ENCODE measurements around the gene FBXO5. TPM values are rescaled to one million over a fixed set of nuclear protein-coding genes. Genes with fewer than 3 reads are reported as not detected.
"Not testable (repeated sequence)": the region's sequence is repeated elsewhere in the genome, so short reads cannot be mapped to it uniquely, and the experiment has no call there.

FBXO5 gene
- total and polyA plus RNA-seq, 3 experiments from 2014 or later, result 7.6 to 33.8 (median 29.7) TPM

DNA sequence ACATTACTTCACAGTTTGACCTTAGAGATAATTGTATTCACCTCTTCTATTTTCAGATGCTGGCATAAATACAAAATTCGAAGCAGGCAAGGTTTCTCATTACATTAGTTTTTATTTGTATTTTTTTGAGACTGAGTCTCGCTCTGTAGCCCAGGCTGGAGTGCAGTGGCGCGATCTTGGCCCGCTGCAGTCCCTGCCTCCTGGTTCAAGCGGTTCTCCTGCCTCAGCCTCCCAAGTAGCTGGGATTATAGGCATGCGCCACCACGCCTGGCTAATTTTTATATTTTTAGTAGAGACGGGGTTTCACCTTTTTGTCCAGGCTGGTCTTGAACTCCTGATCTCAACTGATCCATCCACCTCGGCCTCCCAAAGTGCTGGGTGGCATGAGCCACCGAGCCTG is 2.5 kb upstream of the FBXO5 start:
- CTCF ChIA-PET, result interaction anchor here (1.1 kb wide), 1 partner anchor 18 kb away, joined by 4 read pairs; no protein-coding TSS in a partner anchor
- H3K4me3 Mint-ChIP-seq, result peak overlapping the region; percentile 23 to 99 (median 92)
- peak overlapping the region; percentile 89 for H3K27ac ChIP-seq (ENCODE audit: low read depth, low read length)

DNA sequence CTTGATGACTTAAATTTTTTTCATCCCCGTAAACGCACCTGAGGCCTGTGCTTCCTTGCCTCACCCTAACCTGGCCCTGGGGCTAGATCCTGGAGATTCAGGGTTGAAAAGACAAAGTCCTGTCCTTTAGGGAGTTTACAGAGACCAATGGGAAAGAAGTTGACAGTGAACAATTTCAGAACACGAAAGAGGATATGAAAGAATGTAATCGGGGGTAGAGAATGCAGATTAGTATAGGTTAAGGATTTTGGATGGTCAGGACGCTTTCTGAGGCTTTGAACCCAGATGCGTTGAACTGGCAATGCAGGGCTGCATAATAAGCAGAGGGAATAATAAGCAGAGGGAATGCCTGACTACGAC is 1.7 kb upstream of the FBXO5 start:
- DNase-seq, result no peak
- Histone ChIP-seq H3K27me3 (ENCODE audit: insufficient read depth, low read length, poor library complexity, severe bottlenecking) (no peaks in the 10 kb centered on the region), H3K9me3 (ENCODE audit: low read length) (no peaks in the 10 kb centered on the region), H3K36me3 (ENCODE audit: insufficient read depth, low read length) (no peaks in the 10 kb centered on the region), H3K27ac (ENCODE audit: low read depth, low read length) (peak overlapping the region; percentile 89), H3K4me3 (ENCODE audit: low read length) (peak overlapping the region; percentile 75), H3K4me1 (ENCODE audit: insufficient read depth, low read length) (peaks cover 28% of the 10 kb centered on the region)
- Mint-ChIP-seq H3K27me3 (no peaks in the 10 kb centered on the region), H3K4me3 (peak overlapping the region; percentile 92 to 100 (median 99)), H3K27ac (peak overlapping the region; percentile 93 to 100 (median 98)), H3K9me3 (no peaks in the 10 kb centered on the region), H3K36me3 (peaks cover 0 to 14% (median 0%) of the 10 kb centered on the region in 3 donors), H3K4me1 (peaks cover 34 to 57% (median 49%) of the 10 kb centered on the region in 3 donors)
- CTCF ChIA-PET, result interaction anchor here (1.1 kb wide), 1 partner anchor 19 kb away, joined by 4 read pairs; no protein-coding TSS in a partner anchor
- POLR2A ChIA-PET, result no interaction called here

More for the DNA sequence above, 2.5 kb upstream of the FBXO5 start:
- H3K4me1 Mint-ChIP-seq, result peaks cover 32 to 55% (median 51%) of the 10 kb centered on the region in 3 donors
- peaks cover 0 to 19% (median 5%) of the 10 kb centered on the region in 3 donors for H3K36me3 Mint-ChIP-seq
- H3K27me3 Mint-ChIP-seq; H3K27me3 ChIP-seq (ENCODE audit: insufficient read depth, low read length, poor library complexity, severe bottlenecking); DNase-seq; H3K4me3 ChIP-seq (ENCODE audit: low read length); H3K9me3 Mint-ChIP-seq; POLR2A ChIA-PET; H3K36me3 ChIP-seq (ENCODE audit: insufficient read depth, low read length); H3K9me3 ChIP-seq (ENCODE audit: low read length): not testable (repeated sequence)
- peak overlapping the region; percentile 19 to 98 (median 80) for H3K27ac Mint-ChIP-seq
- H3K4me1 ChIP-seq (ENCODE audit: insufficient read depth, low read length), result peaks cover 24% of the 10 kb centered on the region

GRCh38 chr6:152983637-152984512 is 1.0 kb upstream of the FBXO5 start:
- Mint-ChIP-seq H3K36me3 (peaks cover 0 to 14% (median 0%) of the 10 kb centered on the region in 3 donors), H3K27ac (peak overlapping the region; percentile 93 to 100 (median 98)), H3K27me3 (no peaks in the 10 kb centered on the region), H3K9me3 (no peaks in the 10 kb centered on the region), H3K4me1 (peaks cover 34 to 62% (median 54%) of the 10 kb centered on the region in 3 donors), H3K4me3 (peak overlapping the region; percentile 92 to 100 (median 99))
- H3K36me3 ChIP-seq (ENCODE audit: insufficient read depth, low read length), result no peaks in the 10 kb centered on the region
- H3K4me1 ChIP-seq (ENCODE audit: insufficient read depth, low read length), result peaks cover 28% of the 10 kb centered on the region
- POLR2A ChIA-PET, result interaction anchor here (0.7 to 1.2 kb wide), 4 partner anchors 11 to 1594 kb away, joined by 4 to 6 read pairs (median 4); no protein-coding TSS in a partner anchor
- peak overlapping the region; percentile 75 for H3K4me3 ChIP-seq (ENCODE audit: low read length)
- no peaks in the 10 kb centered on the region for H3K27me3 ChIP-seq (ENCODE audit: insufficient read depth, low read length, poor library complexity, severe bottlenecking)
- peak overlapping the region; percentile 89 for H3K27ac ChIP-seq (ENCODE audit: low read depth, low read length)
- CTCF ChIA-PET, result interaction anchor here (1.3 to 1.7 kb wide), 2 partner anchors 8 to 17 kb away, joined by 3 to 7 read pairs; no protein-coding TSS in a partner anchor
- peak in 4 of 5 donors; percentile 24 to 96 (median 92) for DNase-seq
- no peaks in the 10 kb centered on the region for H3K9me3 ChIP-seq (ENCODE audit: low read length)

DNA sequence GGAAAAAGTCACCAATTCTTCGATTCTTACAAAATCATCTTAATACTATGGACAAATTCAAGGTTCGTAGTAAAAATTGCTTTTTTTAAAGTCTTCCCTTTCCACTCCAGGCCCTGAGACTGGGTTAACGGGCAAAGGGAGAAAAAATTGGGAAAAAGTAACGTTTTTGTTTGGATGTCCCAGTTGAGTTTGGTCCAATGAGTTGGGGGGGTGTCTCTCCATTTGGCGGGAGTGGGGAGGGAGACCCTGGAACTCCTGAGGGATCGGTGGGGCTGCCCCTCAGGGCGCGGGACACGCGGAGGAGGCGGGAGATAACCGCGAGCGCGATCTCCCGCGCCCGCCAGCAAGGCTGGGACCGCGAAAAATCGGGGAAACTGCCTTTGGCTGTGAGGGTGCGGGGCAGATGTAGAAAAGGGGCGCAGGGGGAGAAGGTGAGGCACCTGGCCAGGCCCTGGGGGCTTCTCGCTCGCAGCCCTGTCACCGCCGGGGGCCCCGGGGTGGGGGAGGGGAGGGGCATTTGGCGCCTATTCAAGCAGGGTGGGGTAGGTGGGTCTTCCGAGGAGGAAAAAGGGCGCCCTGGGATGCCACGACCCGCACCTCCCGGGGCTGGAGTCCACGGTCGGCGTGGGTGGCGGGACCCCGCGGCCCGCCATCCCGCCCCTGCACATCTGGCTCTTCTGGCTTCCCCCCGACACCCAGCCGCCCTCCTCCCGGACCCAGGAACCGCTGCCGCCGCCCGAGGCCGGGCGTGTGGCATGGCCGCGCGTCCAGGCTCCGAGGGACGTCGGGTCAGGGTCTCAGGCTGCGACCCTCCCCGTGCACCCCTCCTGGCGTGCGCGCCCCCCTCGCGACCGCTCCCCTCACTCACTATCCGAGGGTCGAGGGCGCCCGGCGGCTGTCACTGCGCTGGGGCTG is 595 bp downstream of the FBXO5 start:
- Histone ChIP-seq H3K27ac (ENCODE audit: low read depth, low read length) (peak overlapping the region; percentile 52), H3K27me3 (ENCODE audit: insufficient read depth, low read length, poor library complexity, severe bottlenecking) (no peaks in the 10 kb centered on the region), H3K4me1 (ENCODE audit: insufficient read depth, low read length) (peaks cover 28% of the 10 kb centered on the region), H3K4me3 (ENCODE audit: low read length) (peak overlapping the region; percentile 68), H3K9me3 (ENCODE audit: low read length) (no peaks in the 10 kb centered on the region), H3K36me3 (ENCODE audit: insufficient read depth, low read length) (no peaks in the 10 kb centered on the region)
- Mint-ChIP-seq H3K27me3 (no peaks in the 10 kb centered on the region), H3K4me3 (peak overlapping the region; percentile 92 to 100 (median 99)), H3K4me1 (peaks cover 34 to 72% (median 68%) of the 10 kb centered on the region in 3 donors), H3K9me3 (no peaks in the 10 kb centered on the region), H3K36me3 (peaks cover 0 to 19% (median 0%) of the 10 kb centered on the region in 3 donors), H3K27ac (peak overlapping the region in 1 of 8 donors; percentile 71)
- ChIA-PET CTCF (interaction anchor here (1.7 kb wide), 1 partner anchor 18 kb away, joined by 7 read pairs; no protein-coding TSS in a partner anchor), POLR2A (interaction anchor here (1.0 to 1.2 kb wide), 3 partner anchors 17 to 1592 kb away, joined by 4 to 6 read pairs (median 5); no protein-coding TSS in a partner anchor)
- peak in 1 of 5 donors; percentile 1 for DNase-seq

GRCh38 chr6:152981219-152981618 is 1.6 kb downstream of the FBXO5 start:
- Histone ChIP-seq H3K4me3 (ENCODE audit: low read length) (no peak overlapping the region), H3K9me3 (ENCODE audit: low read length) (no peaks in the 10 kb centered on the region), H3K4me1 (ENCODE audit: insufficient read depth, low read length) (peaks cover 28% of the 10 kb centered on the region), H3K36me3 (ENCODE audit: insufficient read depth, low read length) (no peaks in the 10 kb centered on the region), H3K27ac (ENCODE audit: low read depth, low read length) (peak overlapping the region; percentile 28), H3K27me3 (ENCODE audit: insufficient read depth, low read length, poor library complexity, severe bottlenecking) (no peaks in the 10 kb centered on the region)
- Mint-ChIP-seq H3K27ac (peak overlapping the region in 1 of 8 donors; percentile 33), H3K27me3 (no peaks in the 10 kb centered on the region), H3K4me1 (peaks cover 43 to 74% (median 71%) of the 10 kb centered on the region in 3 donors), H3K36me3 (peaks cover 0 to 19% (median 0%) of the 10 kb centered on the region in 3 donors), H3K9me3 (no peaks in the 10 kb centered on the region), H3K4me3 (peak overlapping the region in 6 of 7 donors; percentile 1 to 75 (median 48))
- ChIA-PET POLR2A (no interaction called here), CTCF (no interaction called here)
- DNase-seq, result no peak

DNA sequence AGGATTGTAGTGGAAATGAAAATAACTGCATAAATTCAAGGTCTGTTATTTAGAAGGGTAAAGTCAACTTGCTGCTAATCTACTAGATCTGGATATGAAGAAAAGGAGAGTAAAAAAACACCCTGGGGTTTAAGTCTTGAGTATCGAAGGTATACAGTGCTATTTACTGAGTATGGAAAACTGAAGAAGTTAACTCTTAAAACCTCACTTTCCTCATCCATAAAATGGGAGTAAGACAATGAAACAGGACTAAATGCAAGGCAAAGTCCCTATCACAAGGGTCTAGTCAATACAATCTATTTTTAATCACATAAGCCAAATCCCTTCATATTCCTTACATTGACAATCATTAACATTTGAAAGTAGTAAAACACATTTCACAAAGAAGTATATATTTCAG is 2.2 kb downstream of the FBXO5 start:
- CTCF ChIA-PET, result no interaction called here
- no peaks in the 10 kb centered on the region for H3K36me3 ChIP-seq (ENCODE audit: insufficient read depth, low read length)

DNA sequence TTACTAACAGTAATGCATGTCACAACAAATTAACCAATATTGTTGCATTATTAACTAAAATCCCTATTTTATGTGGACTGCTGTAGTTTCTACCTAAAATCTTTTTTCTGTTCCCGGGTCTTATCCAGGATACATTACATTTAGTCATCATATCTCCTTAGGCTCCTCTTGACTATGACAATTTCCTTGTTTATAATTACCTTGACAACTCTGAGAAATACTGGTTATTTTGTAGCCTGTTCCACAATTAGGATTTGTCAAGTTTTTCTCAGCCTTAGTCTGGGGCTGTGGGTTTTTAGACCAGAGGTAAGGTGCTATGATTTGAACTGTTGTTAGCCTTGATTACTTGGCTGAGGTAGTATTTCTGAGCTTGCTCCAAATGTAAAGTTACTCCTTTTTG is 3.7 kb downstream of the FBXO5 start:
- H3K36me3 Mint-ChIP-seq, result peaks cover 5 to 28% (median 7%) of the 10 kb centered on the region in 3 donors
- no peak overlapping the region for H3K27ac Mint-ChIP-seq
- Histone ChIP-seq H3K4me1 (ENCODE audit: insufficient read depth, low read length) (peaks cover 24% of the 10 kb centered on the region), H3K27me3 (ENCODE audit: insufficient read depth, low read length, poor library complexity, severe bottlenecking) (no peaks in the 10 kb centered on the region), H3K27ac (ENCODE audit: low read depth, low read length) (no peak overlapping the region), H3K36me3 (ENCODE audit: insufficient read depth, low read length) (peaks cover 9% of the 10 kb centered on the region), H3K4me3 (ENCODE audit: low read length) (no peak overlapping the region), H3K9me3 (ENCODE audit: low read length) (no peaks in the 10 kb centered on the region)
- no peak overlapping the region for H3K4me3 Mint-ChIP-seq
- H3K4me1 Mint-ChIP-seq, result peaks cover 46 to 78% (median 77%) of the 10 kb centered on the region in 3 donors
- ChIA-PET CTCF (no interaction called here), POLR2A (no interaction called here)
- DNase-seq, result no peak
- no peaks in the 10 kb centered on the region for H3K9me3 Mint-ChIP-seq
- no peaks in the 10 kb centered on the region for H3K27me3 Mint-ChIP-seq

More for the DNA sequence above, 2.2 kb downstream of the FBXO5 start:
- Mint-ChIP-seq H3K27ac (peak overlapping the region in 3 of 8 donors; percentile 2 to 33 (median 10)), H3K36me3 (peaks cover 0 to 19% (median 2%) of the 10 kb centered on the region in 3 donors), H3K4me1 (peaks cover 47 to 76% (median 75%) of the 10 kb centered on the region in 3 donors), H3K27me3 (no peaks in the 10 kb centered on the region), H3K9me3 (no peaks in the 10 kb centered on the region), H3K4me3 (peak overlapping the region in 6 of 7 donors; percentile 1 to 60 (median 47))
- H3K27me3 ChIP-seq (ENCODE audit: insufficient read depth, low read length, poor library complexity, severe bottlenecking), result no peaks in the 10 kb centered on the region
- no peak overlapping the region for H3K4me3 ChIP-seq (ENCODE audit: low read length)
- peak overlapping the region; percentile 28 for H3K27ac ChIP-seq (ENCODE audit: low read depth, low read length)
- no peak for DNase-seq
- POLR2A ChIA-PET, result no interaction called here
- H3K9me3 ChIP-seq (ENCODE audit: low read length), result no peaks in the 10 kb centered on the region
- H3K4me1 ChIP-seq (ENCODE audit: insufficient read depth, low read length), result peaks cover 28% of the 10 kb centered on the region
